Hair follicular keratinocyte (primary cell): ENCODE results near the gene FKBP7. TPM values are rescaled to one million over a fixed set of nuclear protein-coding genes. Genes with fewer than 3 reads are reported as not detected.

Experiments
- total RNA-seq: library from RNA; depleted of rRNA; stranded (reverse); fragments of >200 nt; gene quantifications from 2 replicates; pipeline ENCODE4 v1.2.3, GENCODE V29; 2015

The FKBP7 gene, protein sequence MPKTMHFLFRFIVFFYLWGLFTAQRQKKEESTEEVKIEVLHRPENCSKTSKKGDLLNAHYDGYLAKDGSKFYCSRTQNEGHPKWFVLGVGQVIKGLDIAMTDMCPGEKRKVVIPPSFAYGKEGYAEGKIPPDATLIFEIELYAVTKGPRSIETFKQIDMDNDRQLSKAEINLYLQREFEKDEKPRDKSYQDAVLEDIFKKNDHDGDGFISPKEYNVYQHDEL
- total RNA-seq: 1.1 and 2.0 TPM in 2 replicates

DNA sequence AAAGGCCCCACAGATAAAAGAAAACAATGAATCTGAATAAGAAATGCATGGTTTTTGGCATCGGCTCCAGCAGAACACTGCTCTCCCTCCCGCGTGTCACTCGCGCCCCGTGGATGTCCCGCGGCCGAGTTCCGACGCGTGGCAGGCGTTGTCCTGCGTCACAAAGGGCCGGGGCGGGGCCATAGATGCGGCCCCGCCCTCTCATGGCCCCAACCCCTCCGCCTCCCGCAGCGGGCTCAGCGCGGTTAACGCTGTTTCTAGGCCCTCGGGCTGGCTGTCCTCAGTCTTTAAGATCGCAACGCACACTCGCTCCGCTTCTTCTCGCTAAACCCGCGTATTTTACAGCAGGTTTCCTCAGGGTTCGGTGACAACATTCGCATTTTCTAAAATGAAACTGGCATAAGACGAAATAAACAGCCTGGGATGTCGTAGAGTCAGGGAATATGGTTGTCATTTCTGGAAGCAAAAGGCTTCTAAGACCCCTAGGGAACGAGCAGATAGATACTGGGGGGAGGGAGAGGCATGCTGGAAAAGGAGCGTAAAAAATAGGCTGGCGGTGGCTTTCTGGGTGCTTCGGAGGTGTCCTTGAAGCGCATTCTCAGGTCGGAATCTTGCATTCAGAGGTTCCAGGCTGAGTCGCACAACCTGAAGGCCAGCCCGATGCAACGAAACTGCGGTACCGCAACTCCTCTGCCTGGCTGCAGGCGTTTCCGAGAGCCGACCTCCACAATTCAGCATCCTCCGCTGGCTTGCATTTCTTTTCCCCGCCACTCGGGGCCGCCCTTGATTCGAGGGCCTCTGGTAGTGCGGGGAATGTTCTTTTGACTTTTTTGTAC lies at the start of gene FKBP7:
FKBP7 (minus strand) TSS at position 162 of the 836 bp plus-strand sequence; CDS start at position 61, 101 bp downstream.

DNA sequence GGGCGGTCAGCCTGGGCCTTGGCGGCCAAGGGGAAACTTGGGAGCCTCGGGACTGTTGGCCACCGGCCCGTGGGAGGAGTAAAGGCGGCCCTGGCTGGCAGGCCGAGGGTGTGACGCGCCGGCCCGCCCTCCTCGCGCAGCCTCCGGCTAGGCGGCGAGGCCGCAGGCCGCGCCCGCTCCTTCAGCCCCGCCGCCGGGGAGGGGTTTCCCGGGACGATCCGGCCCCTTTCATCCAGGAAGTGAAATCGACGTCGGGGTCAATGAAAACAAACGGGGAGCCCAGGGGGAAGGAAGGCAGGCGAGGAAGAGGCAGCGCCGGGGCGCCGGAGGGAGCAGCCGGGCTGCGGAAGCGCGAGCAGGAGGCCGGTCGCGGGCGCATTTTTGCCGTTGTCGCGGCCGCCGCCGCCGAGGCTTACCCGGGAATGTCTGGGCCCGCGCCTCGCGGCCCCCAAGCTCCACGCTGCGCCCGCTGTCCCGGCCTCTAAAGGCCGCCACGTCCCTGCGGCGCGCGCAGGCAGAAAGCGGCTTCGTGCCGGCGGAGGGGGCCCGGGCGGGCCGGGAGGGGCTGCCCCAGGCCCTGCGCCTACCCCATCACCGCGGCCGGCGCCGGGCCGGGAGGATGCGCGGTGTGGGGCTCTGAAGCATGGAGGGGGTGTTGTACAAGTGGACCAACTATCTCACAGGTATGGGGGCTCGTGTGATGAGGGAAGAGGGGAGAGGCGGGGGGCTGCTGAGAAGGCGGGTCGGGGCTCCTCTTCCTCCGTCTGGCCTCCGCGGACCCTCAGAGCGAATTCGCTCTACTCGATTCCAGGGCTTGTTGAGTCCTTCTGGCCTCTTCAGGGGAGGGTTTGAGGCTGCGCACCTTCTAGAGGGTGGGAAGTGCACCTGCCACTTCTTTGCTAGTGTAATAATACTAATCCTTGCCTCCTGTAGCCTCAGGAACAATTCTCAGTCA lies 2.1 kb upstream of the FKBP7 start, which contains the start of gene PLEKHA3:
PLEKHA3 (plus strand) TSS at position 231 of the 955 bp plus-strand sequence; CDS start at position 644, 413 bp downstream.

DNA sequence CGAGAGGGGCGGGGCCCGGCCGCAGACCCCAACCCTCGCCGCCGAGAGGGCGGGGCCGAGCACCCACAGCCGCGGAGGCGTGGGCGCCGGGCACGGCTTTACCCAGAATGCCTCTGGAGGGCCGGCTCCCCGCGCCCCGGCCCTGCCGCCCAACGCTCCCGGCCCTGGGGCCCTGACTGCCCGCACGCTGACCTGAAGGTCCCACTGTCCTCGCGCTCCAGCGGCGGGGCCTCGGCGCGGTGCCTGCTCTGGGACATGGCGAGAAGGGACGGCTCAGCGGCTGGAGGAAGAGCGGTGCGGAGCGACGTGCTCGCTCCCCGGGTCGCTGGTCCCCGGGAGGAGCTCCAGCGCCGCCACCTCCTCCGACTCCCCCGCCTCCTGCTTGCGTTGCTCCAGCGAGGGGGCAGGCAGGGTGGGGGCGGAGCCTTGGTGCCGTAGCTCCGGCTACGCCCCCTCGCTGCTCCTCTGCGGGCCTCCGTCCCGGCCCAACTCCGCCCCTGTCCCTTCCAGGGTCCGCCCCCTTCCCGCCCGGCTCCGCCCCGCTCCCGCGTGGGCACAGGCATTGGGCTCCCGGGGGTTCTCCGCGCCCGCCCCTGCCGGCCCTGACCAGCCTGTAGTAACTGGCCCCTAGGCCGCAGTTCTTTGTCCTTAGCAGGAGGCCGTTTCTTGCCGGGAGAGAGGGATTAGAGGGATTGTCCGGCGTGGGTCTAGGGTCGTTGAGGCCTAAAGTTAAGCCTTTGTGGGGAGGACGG lies 27.4 kb downstream of the FKBP7 start, which contains the start of the genes PJVK and PRKRA:
PJVK (plus strand) TSS at position 605 of the 752 bp plus-strand sequence. CDS start 2,032 bp downstream, outside the sequence.
PRKRA (minus strand) TSS at position 402 of the 752 bp plus-strand sequence; CDS start at position 257, 145 bp downstream.

Other genes with a start within 250 kb of the FKBP7 start
- 60.8 and 64.0 TPM in 2 replicates for gene PRKRA, start 27.4 kb downstream of the FKBP7 start, total RNA-seq
- gene PJVK, start 27.2 kb downstream of the FKBP7 start, total RNA-seq: 0.53 and 0.62 TPM in 2 replicates
- gene PLEKHA3, start 1.9 kb upstream of the FKBP7 start, total RNA-seq: 2.0 and 2.1 TPM in 2 replicates